HCT116 (cell line): ENCODE measurements around the gene USPL1. TPM values are rescaled to one million over a fixed set of nuclear protein-coding genes. Genes with fewer than 3 reads are reported as not detected.
"Not testable (repeated sequence)": the region's sequence is repeated elsewhere in the genome, so short reads cannot be mapped to it uniquely, and the experiment has no call there.

Source experiments
- ATAC-seq: fragments of 200-7000 bp; cut with Tn5 transposase; 2 replicates; pipeline ENCODE4 v1.9.1; 2020; ENCODE audit warnings: mild to moderate bottlenecking, moderate library complexity
- BruUV-seq: library from RNA; stranded (reverse); fragments of 400-500 nt; replicated peaks from 2 replicates; lab custom pipeline; 2021; lab: Mats Ljungman, UMichigan
- CTCF ChIA-PET: fragments of 300-600 bp; sonication (Branson Sonifier 250); formaldehyde crosslinking; loops from one replicate; lab custom pipeline; 2021; ENCODE audit warnings: antibody characterized with exemption; lab: Charles Lee
- POLR2A ChIA-PET: fragments of 300-600, 350-600 bp; sonication (Branson Sonifier 250); formaldehyde crosslinking; loops from one replicate; lab custom pipeline; 2021; ENCODE audit warnings: antibody characterized with exemption; lab: Charles Lee
- RAD21 ChIA-PET, 2 experiments: fragments of 300-600 bp; sonication (Branson Sonifier 250); formaldehyde crosslinking; loops; one replicate each; lab custom pipeline; 2023; ENCODE audit warnings: low total read pairs in 2 of 2; ENCODE audit not compliant: uncharacterized antibody in 2 of 2, unreplicated experiment in 2 of 2, low non-redundant PET in 1 of 2; lab: Charles Lee
- DNase-seq: peaks from one replicate; pipeline ENCODE4 v3.0.0-alpha.2; 2010; ENCODE audit warnings: low read depth, low spot score
- H2AFZ ChIP-seq: fragments of 200-600 bp; shearing (Covaris generic), sonication (generic); 2 replicates; pipeline ENCODE4 v1.6.1; 2017; ENCODE audit warnings: low read depth, mixed run types, mixed read lengths, antibody characterized with exemption, low read length; ENCODE audit not compliant: poor library complexity, severe bottlenecking
- H3K27ac ChIP-seq: 2 replicates; pipeline ENCODE4 v1.5.1; 2012; ENCODE audit warnings: low read depth, low read length
- H3K27me3 ChIP-seq: fragments of 200-600 bp; sonication (generic); 2 replicates; pipeline ENCODE4 v1.6.1; 2016; ENCODE audit warnings: mixed run types, low read length, mixed read lengths; ENCODE audit not compliant: insufficient read depth
- H3K36me3 ChIP-seq, 2 experiments: fragments of 200-500 bp in 1 of 2; fragments of 200-600 bp in 1 of 2; sonication (Bioruptor generic) in 1 of 2; sonication (generic) in 1 of 2; 2 replicates each; pipeline versions ENCODE4 v1.5.1 to v1.6.1; 2014 to 2016; ENCODE audit warnings: low read length in 2 of 2, inconsistent platforms in 1 of 2, mixed read lengths in 1 of 2, mixed run types in 1 of 2; ENCODE audit not compliant: insufficient read depth in 2 of 2, control insufficient read depth in 1 of 2
- H3K4me1 ChIP-seq, 2 experiments: fragments of 200-600 bp in 1 of 2; sonication (generic) in 1 of 2; 2 replicates each; pipeline versions ENCODE4 v1.5.1 to v1.6.1; 2012 to 2017; ENCODE audit warnings: low read length in 2 of 2, inconsistent platforms in 1 of 2, mild to moderate bottlenecking in 1 of 2, mixed read lengths in 1 of 2, mixed run types in 1 of 2, moderate library complexity in 1 of 2; ENCODE audit not compliant: insufficient read depth in 2 of 2, control insufficient read depth in 1 of 2
- H3K4me2 ChIP-seq: fragments of 200-600 bp; sonication (generic); 2 replicates; pipeline ENCODE4 v1.6.1; 2017; ENCODE audit warnings: mixed run types, low read length, mixed read lengths
- H3K4me3 ChIP-seq, 2 experiments: fragments of 200-600 bp in 1 of 2; sonication (generic) in 1 of 2; replicated peaks in 1 of 2; 2 replicates each; pipeline ENCODE4 v1.5.1; 2011 to 2016; ENCODE audit warnings: low read length in 2 of 2, control low read depth in 1 of 2, low read depth in 1 of 2, mild to moderate bottlenecking in 1 of 2, mixed read lengths in 1 of 2, mixed run types in 1 of 2
- H3K79me2 ChIP-seq: fragments of 200-600 bp; sonication (generic); 2 replicates; pipeline ENCODE4 v1.6.1; 2017; ENCODE audit warnings: mild to moderate bottlenecking, mixed run types, low read length, moderate library complexity, mixed read lengths; ENCODE audit not compliant: insufficient read depth
- H3K9ac ChIP-seq: fragments of 200-600 bp; sonication (generic); 2 replicates; pipeline ENCODE4 v1.6.1; 2016; ENCODE audit warnings: low read length, mixed read lengths
- H3K9me2 ChIP-seq: fragments of 200-600 bp; sonication (generic), shearing (Covaris generic); 2 replicates; pipeline ENCODE4 v1.6.1; 2017; ENCODE audit warnings: mixed run types, mild to moderate bottlenecking, moderate library complexity; ENCODE audit not compliant: insufficient read depth
- H3K9me3 ChIP-seq, 2 experiments: fragments of 200-500 bp in 1 of 2; fragments of 200-600 bp in 1 of 2; sonication (Bioruptor generic) in 1 of 2; sonication (generic) in 1 of 2; 2 replicates each; pipeline ENCODE4 v1.6.1; 2014 to 2017; ENCODE audit warnings: low read length in 2 of 2, mixed read lengths in 2 of 2, inconsistent platforms in 1 of 2, low read depth in 1 of 2, mild to moderate bottlenecking in 1 of 2, mixed run types in 1 of 2, moderate library complexity in 1 of 2; ENCODE audit not compliant: control insufficient read depth in 1 of 2, insufficient read depth in 1 of 2
- H4K20me1 ChIP-seq: fragments of 200-600 bp; sonication (generic), shearing (Covaris generic); 2 replicates; pipeline ENCODE4 v1.6.1; 2017; ENCODE audit warnings: mixed run types, mild to moderate bottlenecking, moderate library complexity; ENCODE audit not compliant: insufficient read depth
- CTCF ChIP-seq, 3 experiments: fragments of 200-600 bp in 1 of 3; sonication (generic) in 1 of 3; IDR thresholded peaks in 2 of 3; conservative IDR thresholded peaks in 1 of 3; 2 replicates each; pipeline ENCODE4 v1.5.1; 2012 to 2017; ENCODE audit warnings: low read depth in 2 of 3, low read length in 2 of 3, antibody characterized with exemption in 1 of 3, borderline replicate concordance in 1 of 3, control low read depth in 1 of 3, mild to moderate bottlenecking in 1 of 3, mixed read lengths in 1 of 3, mixed run types in 1 of 3, moderate library complexity in 1 of 3; ENCODE audit not compliant: insufficient read depth in 1 of 3
- ELF1 ChIP-seq: IDR thresholded peaks from 2 replicates; pipeline ENCODE4 v1.6.1; 2012; ENCODE audit warnings: low read depth, borderline replicate concordance
- FOSL1 ChIP-seq: IDR thresholded peaks from 2 replicates; pipeline ENCODE4 v1.6.1; 2012; ENCODE audit warnings: low read depth
- JUND ChIP-seq: IDR thresholded peaks from 2 replicates; pipeline ENCODE4 v1.6.1; 2012
- POLR2AphosphoS5 ChIP-seq: IDR thresholded peaks from 2 replicates; pipeline ENCODE4 v1.6.1; 2011; ENCODE audit warnings: mild to moderate bottlenecking, low read depth, low read length, moderate library complexity
- SIN3A ChIP-seq: IDR thresholded peaks from 2 replicates; pipeline ENCODE4 v1.6.1; 2012; ENCODE audit warnings: low read depth
- TCF7L2 ChIP-seq: IDR thresholded peaks from 2 replicates; pipeline ENCODE4 v1.7.0; 2011; ENCODE audit warnings: borderline replicate concordance, inconsistent platforms; ENCODE audit not compliant: insufficient read depth, insufficient read length; ENCODE audit errors: extremely low read depth
- ZNF274 ChIP-seq: fragments of 200-500 bp; sonication (Bioruptor generic); IDR thresholded peaks from 2 replicates; pipeline ENCODE4 v1.6.1; 2014; ENCODE audit warnings: mild to moderate bottlenecking, low read depth, low read length, inconsistent platforms
- intact Hi-C: fragments of 100-400 bp; cut with micrococcal nuclease; formaldehyde crosslinking; loops from 2 replicates; pipeline ENCODE4 v1.10.0; 2022
- total RNA-seq: library from RNA; stranded (reverse); gene quantifications from one replicate; pipeline ENCODE4 v1.2.1, GENCODE V29; 2021; ENCODE audit not compliant: unreplicated experiment

The USPL1 gene
- total RNA-seq, 1 experiment from 2014 or later, result 19.7 TPM

- BruUV-seq, CTCF ChIA-PET, H3K27me3 ChIP-seq, H3K27ac ChIP-seq, H3K9me2 ChIP-seq, H4K20me1 ChIP-seq, H2AFZ ChIP-seq, POLR2A ChIA-PET, H3K9me3 ChIP-seq, H3K9ac ChIP-seq, RAD21 ChIA-PET, DNase-seq, H3K4me3 ChIP-seq, H3K4me1 ChIP-seq, intact Hi-C loops, H3K4me2 ChIP-seq, ATAC-seq: not testable (repeated sequence)
- H3K79me2 ChIP-seq, result peaks cover 84% of the 10 kb centered on the region
- peaks cover 17 to 18% of the 10 kb centered on the region in 2 experiments; a peak in 3 of 4 replicates for H3K36me3 ChIP-seq
These were observed 23.5 kb downstream of the USPL1 start for GRCh38 chr13:30641173-30641572.

- H3K4me1 ChIP-seq, result no peaks in the 10 kb centered on the region
- RAD21 ChIA-PET, result no interaction called here
- no peak for TF ChIP-seq CTCF (IDR thresholded peaks at IDR 0.05 in 2 of 3, conservative IDR thresholded peaks at IDR 0.05 in 1 of 3; ENCODE audit: borderline replicate concordance in 1 of 3, insufficient read depth in 1 of 3, low read depth in 2 of 3, low read length in 2 of 3)
- TF ChIP-seq ELF1, result no peak
- no peak for TF ChIP-seq SIN3A
- TF ChIP-seq ZNF274, result no peak
- TF ChIP-seq FOSL1, result no peak
- TF ChIP-seq POLR2AphosphoS5, result no peak
- no peak for TF ChIP-seq JUND
- TF ChIP-seq TCF7L2, result no peak
- TF ChIP-seq, all 23 proteins: peak for 0
- H3K9me2 ChIP-seq, result no peaks in the 10 kb centered on the region
- no peak overlapping the region for H3K4me2 ChIP-seq
- H3K9me3 ChIP-seq, result no peaks in the 10 kb centered on the region
- BruUV-seq, result no TSS peak
- H3K27ac ChIP-seq, result no peak overlapping the region
- H3K79me2 ChIP-seq, result peaks cover 80% of the 10 kb centered on the region
- H3K36me3 ChIP-seq, result peaks cover 41 to 43% of the 10 kb centered on the region in 2 experiments
- peaks cover 19% of the 10 kb centered on the region; the same call in 1 of the 2 replicates for H4K20me1 ChIP-seq
- intact Hi-C loops, result no loop called here
- no peak overlapping the region for H3K4me3 ChIP-seq
- CTCF ChIA-PET, result no interaction called here
- ATAC-seq (no peak), DNase-seq (no peak)
- no peak overlapping the region for H3K9ac ChIP-seq
- H3K27me3 ChIP-seq, result no peaks in the 10 kb centered on the region
- POLR2A ChIA-PET, result no interaction called here
- H2AFZ ChIP-seq, result no peak overlapping the region
These were observed 27.9 kb downstream of the USPL1 start for GRCh38 chr13:30645629-30646028.
